ENCODE results near the gene PODXL. TPM values are rescaled to one million over a fixed set of nuclear protein-coding genes. Genes with fewer than 3 reads are reported as not detected.

PODXL gene
- total and polyA plus RNA-seq, 10 of the 15 experiments (the other 5 are each of a cell fraction or from before 2014, with no cell fraction given): 0.04 to 1.8 (median 0.38) TPM

- POLR2A ChIA-PET: no interaction called here
- intact Hi-C loops (cut with micrococcal nuclease; ENCODE audit: unreplicated experiment): no loop called here
- 42% methylated on average over 5 of the region's 5 CpGs for WGBS (ENCODE audit: insufficient coverage, insufficient replicate concordance, low lambda C conversion rate, missing lambda C conversion rate)
Measured at GRCh38 chr7:131602994-131603372, 46.6 kb upstream of the PODXL start.

More at GRCh38 chr7:131602994-131603372, 46.6 kb upstream of the PODXL start:
- no peak overlapping the region for H3K27ac ChIP-seq (ENCODE audit: control insufficient read depth, insufficient read depth)
- no peaks in the 10 kb centered on the region for H3K9me3 ChIP-seq (replicated peaks; ENCODE audit: control insufficient read depth, insufficient read depth, low read length)
- ChIA-PET RAD21 (ENCODE audit: unreplicated experiment) (no interaction called here), SMC1A (ENCODE audit: uncharacterized antibody, unreplicated experiment) (no interaction called here), CTCF (no interaction called here)
- H3K36me3 ChIP-seq (ENCODE audit: control insufficient read depth in 2 of 2, insufficient read depth in 2 of 2, low read length in 1 of 2): no peaks in the 10 kb centered on the region
- no peaks in the 10 kb centered on the region for H4K20me1 ChIP-seq (ENCODE audit: control insufficient read depth, insufficient read depth)
- in situ Hi-C loops (cut with MboI): no loop called here
- no TSS peak for BruUV-seq (replicated peaks)
- no peak for DNase-seq (ENCODE audit: low read depth, low spot score)
- ATAC-seq: no peak
- peaks cover 3 to 4% of the 10 kb centered on the region in 2 experiments; a peak in 3 of 4 replicates for H3K27me3 ChIP-seq (replicated peaks in 1 of 2; ENCODE audit: control insufficient read depth in 2 of 2, insufficient read depth in 2 of 2, low read length in 1 of 2)
- TF ChIP-seq NFXL1 (IDR thresholded peaks at IDR 0.05; ENCODE audit: borderline replicate concordance) (no peak), CEBPB (IDR thresholded peaks at IDR 0.05; ENCODE audit: borderline replicate concordance in 1 of 2, low read depth in 2 of 2, low read length in 2 of 2) (no peak), ZZZ3 (IDR thresholded peaks at IDR 0.05; ENCODE audit: control insufficient read depth, insufficient read length, low read depth) (no peak), HCFC1 (IDR thresholded peaks at IDR 0.05; ENCODE audit: low read length) (no peak), IKZF1 (conservative IDR thresholded peaks at IDR 0.05) (no peak), SIN3A (IDR thresholded peaks at IDR 0.05; ENCODE audit: low read depth, low read length) (no peak), MTA3 (IDR thresholded peaks at IDR 0.05; ENCODE audit: borderline replicate concordance, low read length) (no peak), BCL11A (IDR thresholded peaks at IDR 0.05; ENCODE audit: low read depth, low read length) (no peak), NR2C1 (IDR thresholded peaks at IDR 0.05) (no peak)
- TF ChIP-seq, protein P1, sequence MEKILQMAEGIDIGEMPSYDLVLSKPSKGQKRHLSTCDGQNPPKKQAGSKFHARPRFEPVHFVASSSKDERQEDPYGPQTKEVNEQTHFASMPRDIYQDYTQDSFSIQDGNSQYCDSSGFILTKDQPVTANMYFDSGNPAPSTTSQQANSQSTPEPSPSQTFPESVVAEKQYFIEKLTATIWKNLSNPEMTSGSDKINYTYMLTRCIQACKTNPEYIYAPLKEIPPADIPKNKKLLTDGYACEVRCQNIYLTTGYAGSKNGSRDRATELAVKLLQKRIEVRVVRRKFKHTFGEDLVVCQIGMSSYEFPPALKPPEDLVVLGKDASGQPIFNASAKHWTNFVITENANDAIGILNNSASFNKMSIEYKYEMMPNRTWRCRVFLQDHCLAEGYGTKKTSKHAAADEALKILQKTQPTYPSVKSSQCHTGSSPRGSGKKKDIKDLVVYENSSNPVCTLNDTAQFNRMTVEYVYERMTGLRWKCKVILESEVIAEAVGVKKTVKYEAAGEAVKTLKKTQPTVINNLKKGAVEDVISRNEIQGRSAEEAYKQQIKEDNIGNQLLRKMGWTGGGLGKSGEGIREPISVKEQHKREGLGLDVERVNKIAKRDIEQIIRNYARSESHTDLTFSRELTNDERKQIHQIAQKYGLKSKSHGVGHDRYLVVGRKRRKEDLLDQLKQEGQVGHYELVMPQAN (conservative IDR thresholded peaks at IDR 0.05): no peak
- H2AFZ ChIP-seq (ENCODE audit: control insufficient read depth, low read depth, low read length): no peak overlapping the region
- no peak for FAIRE-seq
- H3K4me1 ChIP-seq (ENCODE audit: control insufficient read depth, insufficient read depth, low read length): no peaks in the 10 kb centered on the region
- no peak overlapping the region for H3K4me3 ChIP-seq
- H3K9ac ChIP-seq (ENCODE audit: control insufficient read depth, insufficient read depth, low read length): no peak overlapping the region
- no peak overlapping the region for H3K4me2 ChIP-seq (ENCODE audit: control insufficient read depth, insufficient read depth)
- no peaks in the 10 kb centered on the region for H3K79me2 ChIP-seq (ENCODE audit: control insufficient read depth, insufficient read depth, low read length)
